Stimulated activated CD8-positive, alpha-beta memory T cell treated with anti-CD3 and anti-CD28 coated beads, Interleukin-7, amount 100 ng/mL, for 24 hours (primary cell): ENCODE data around the gene MAP6.

Experiments used
- DNase-seq: peaks from one replicate; pipeline ENCODE4 v3.0.0-alpha.2; 2020; ENCODE audit warnings: low read depth

The MAP6 gene

GRCh38 chr11:75566763-75567279, 102.0 kb downstream of the MAP6 start:
- DNase-seq = no peak

GRCh38 chr11:75565916-75566762, 102.7 kb downstream of the MAP6 start:
- no peak for DNase-seq

GRCh38 chr11:75565221-75565814, 103.5 kb downstream of the MAP6 start:
- DNase-seq = no peak

- no peak for DNase-seq
Observed at GRCh38 chr11:75563978-75564552, 104.8 kb downstream of the MAP6 start.

DNA sequence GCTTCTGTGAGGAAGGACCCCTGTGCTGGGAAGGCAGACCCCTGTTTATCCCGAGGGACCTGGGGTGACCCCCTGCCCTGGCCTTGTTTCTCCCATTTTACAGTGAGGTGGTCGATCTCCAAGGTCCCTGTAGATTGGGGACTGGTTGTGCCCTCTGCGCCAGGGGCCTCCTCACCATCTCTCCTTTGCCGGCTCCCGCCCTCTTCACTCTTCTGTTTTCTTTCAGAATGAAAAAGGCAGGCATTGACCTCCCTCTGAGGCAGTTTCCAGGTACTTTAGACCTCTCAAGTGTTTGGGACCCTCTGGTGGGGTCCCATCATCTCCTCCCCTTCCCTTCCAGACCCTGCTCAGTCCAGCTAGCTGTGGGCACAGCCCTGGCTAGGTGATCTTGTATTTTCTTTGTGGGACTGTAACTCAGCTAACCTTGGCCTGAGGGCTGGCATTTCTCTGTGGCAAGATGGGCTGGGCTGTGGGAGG, 105.3 kb downstream of the MAP6 start:
- DNase-seq = no peak

GRCh38 chr11:75562836-75563484, 105.9 kb downstream of the MAP6 start:
- no peak for DNase-seq

DNA sequence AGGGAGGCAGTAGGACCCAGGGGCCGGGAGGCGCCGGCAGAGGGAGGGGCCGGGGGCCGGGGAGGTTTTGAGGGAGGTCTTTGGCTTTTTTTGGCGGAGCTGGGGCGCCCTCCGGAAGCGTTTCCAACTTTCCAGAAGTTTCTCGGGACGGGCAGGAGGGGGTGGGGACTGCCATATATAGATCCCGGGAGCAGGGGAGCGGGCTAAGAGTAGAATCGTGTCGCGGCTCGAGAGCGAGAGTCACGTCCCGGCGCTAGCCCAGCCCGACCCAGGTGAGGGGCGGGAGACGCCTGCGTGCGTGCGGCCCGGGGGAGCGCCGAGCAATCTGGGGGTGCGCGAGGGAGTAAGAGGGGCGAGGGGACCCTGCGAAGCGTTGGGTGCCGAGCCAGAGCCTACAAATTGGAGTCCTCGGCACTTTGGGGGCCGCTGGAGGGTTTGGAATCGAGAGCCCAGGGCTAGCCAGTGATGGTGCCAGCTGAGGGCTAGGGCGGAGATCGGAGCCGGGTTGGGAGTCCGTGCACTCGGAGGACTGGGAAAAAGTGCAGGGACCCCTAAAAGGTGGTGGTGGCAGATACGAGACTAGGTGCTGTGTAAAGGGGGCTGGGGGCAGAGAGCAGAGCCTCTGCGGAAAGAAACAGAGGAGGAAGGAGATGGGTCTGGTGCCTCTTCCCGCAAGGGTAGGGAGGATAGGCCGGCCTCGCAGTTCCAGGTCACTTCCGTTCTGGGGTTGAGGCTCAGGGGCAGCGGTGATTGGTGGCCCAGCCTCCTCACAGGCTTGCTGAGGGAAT, 106.6 kb downstream of the MAP6 start, which contains the start of gene SERPINH1:
SERPINH1 (plus strand) TSS at position 206 of the 788 bp plus-strand sequence. CDS start 4,097 bp downstream, outside the sequence.
- peak; percentile 43 for DNase-seq

GRCh38 chr11:75561426-75562047, 107.3 kb downstream of the MAP6 start:
- no peak for DNase-seq

- no peak for DNase-seq
Observed at GRCh38 chr11:75560644-75561043, 108.2 kb downstream of the MAP6 start.

DNA sequence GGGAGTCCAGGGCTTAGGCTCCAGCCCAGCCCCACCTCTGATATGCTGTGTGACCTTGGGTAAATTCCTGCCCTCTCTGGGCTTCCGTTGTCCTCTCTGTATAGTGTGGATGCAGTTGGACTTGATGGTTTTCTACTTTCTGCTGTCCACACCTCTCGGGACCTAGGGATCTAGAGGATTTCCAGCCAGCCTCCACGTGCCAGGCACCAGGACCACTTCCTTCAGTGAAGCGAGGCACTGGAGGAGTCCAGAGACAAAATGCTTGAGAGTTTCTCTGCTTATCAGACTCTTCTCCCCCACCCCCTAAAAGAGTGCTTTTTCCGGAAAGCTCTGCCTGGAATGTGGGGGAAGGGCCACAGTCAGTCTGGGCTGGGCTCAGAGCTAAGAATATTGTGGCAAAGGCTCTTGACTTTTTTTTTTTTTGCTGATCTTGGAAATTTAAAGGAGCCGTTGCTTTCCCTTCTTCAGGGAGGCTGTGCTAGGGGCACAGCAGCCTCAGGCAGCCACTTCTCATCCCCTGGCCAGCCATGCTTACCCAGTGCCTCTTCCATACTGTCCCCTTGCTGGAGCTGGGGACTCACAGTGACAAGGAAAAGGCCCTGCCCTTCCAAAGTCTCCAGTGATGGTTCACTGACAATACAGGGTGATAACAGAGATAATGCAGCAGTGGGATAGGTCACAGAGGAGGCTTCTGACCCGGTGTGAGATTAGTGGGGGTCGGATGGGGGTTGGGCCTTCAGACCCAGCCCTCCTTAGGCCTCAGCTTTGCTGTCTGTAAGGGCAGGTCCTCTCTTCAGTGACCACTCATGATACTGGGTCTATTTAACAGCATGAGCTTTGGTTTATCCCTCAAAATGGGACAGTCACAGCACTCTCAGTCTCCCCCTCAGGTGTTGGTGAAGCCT, 109.6 kb downstream of the MAP6 start:
- no peak for DNase-seq

GRCh38 chr11:75557666-75558494, 111.0 kb downstream of the MAP6 start:
- DNase-seq = no peak

DNA sequence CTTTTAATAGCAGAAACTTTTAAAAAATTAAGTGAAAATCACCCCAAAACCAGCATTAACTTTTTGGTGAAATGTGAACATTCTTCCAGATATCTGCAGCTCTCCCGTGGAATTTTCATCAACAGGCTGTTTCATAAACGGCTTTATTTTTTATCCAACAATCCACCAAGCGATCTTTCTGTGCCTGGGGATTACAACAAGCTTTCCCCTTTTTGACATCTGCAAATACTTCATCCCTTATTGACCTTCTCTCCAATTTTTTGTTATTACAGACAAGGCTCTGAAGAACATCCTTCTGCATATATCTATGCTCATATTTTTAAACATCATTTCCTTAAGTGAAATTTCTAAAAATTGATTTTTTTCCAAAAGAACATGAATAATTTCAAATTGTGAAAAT, 112.6 kb downstream of the MAP6 start:
- DNase-seq = no peak

GRCh38 chr11:75555079-75555811, 113.6 kb downstream of the MAP6 start:
- no peak for DNase-seq

- DNase-seq = no peak
Observed at GRCh38 chr11:75554258-75555022, 114.4 kb downstream of the MAP6 start.

DNA sequence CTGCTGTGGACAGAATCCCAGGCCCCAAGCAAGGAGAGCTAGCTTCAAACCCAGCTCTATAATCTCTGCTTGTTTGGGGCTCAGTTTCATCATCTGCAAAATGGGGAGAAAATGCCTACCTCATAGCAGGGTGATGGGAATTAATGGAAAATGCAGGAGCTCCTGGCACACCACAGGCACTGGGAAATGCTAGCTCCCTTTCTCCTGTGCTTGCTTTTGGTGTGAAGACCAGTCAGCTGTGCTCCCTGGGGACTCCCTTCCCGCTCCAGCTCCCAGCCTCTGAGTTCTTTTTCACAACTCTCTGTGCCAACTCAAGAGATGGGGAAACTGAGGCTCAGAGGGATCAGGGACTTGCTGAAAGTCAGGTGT, 115.0 kb downstream of the MAP6 start:
- DNase-seq = no peak

DNA sequence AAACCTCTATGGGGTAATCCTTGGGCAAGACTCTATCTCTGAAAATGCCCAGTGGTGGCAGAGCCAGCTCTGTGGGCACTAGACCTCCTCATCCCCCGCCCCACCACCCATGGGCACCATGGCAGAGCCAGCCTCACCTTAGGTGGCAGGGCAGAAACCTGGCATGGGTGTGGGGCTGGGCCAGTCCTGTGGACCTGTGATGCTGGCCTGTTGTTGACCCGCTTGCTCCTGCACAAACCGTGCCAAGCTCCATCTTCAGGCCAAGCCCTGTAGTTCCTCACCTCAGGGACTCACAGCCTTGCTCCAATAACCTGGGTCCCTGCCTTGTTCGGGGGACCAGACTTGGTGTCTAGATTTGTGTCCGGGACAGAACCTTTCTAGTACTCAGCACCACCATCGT, 115.7 kb downstream of the MAP6 start:
- DNase-seq = no peak

DNA sequence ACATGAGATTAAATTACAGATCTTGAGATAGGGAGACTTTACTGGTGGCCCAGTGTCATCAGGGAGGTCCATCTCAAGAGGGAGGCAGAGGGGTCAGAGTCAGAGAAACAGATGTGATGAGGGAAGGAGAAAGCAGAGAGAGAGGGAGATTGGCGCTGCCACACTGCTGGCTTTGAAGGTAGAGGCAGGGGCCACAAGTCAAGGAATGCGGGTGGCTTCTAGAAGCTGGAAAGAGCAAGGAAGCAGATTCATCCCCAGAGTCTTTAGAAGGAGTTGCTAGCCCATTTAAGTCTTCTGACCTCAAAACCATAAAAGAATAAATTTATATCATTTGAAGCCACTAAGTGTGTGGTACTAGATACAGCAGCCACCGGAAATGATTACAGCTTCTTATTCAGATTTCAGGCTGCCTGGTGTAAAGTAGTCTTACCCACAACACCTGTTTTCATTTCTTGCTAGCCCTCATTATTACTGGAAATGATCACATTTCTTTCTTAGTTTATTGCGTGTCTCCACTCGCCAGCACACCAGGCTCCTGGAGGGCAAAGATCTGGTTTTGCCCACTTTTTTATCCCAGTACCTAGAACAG, 119.4 kb downstream of the MAP6 start:
- DNase-seq = no peak
